ENCODE data around the gene RPLP2.

RPLP2 gene

GRCh38 chr11:853682-854448 is 44.1 kb downstream of the RPLP2 start:
- DNase-seq = no peak

DNA sequence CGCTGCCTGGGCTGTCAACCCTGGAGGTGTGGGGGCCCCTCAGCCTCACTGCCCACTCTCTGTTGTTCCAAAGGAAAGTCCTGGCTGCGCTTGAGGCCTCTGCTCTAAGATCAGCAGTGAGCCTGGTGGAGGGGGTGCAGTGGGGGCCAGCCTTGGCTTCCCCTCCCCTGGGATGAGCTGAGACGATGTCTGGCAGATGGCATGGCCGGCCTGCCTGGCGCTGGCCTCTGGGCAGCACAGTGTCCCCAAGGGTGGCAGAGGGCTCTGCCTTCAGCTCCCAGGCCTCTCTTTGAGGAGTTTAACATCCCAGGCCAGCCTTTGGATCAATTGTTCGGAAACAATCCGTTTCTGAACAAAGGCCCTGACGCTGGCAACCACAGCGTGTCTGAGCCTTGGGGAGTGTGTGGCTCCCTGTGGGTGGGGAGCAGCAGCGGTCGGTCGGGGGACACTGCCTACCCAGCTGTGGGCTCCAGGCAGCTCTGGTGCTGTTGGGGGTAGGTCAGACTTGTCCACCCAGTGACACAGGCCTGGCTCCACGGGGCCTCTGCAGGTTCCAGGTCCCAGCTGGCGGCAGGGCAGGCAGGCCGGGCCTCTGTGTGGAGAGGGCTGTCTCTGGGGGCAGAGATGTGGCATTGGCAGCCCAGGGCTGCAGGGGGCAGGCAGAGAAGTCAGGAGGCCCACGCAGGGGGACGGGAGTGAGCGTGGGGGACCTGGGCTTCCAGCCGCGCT is 45.0 kb downstream of the RPLP2 start:
- no peak for DNase-seq

- DNase-seq = no peak
These were observed 45.5 kb downstream of the RPLP2 start for GRCh38 chr11:855330-855674.

DNA sequence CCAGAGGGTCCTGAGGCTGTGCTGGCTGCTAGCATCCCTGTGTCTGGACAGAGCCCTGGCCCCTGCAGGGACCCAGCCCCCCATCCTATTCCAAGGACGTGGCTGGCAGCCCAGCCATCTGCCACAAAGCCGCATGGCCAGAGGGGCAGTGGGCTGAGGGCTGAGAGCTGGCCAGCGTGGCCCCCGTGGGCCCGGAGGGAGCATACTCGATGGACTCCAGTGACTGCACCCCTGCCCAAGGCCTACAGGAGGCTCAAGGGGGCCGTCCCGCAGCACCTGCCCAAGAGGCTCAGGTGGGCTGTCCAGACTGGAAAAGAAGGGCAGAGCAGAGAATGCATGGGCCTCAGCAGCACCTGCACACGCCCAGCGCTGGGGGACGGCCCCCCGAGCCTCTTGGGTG is 46.0 kb downstream of the RPLP2 start:
- no peak for DNase-seq

DNA sequence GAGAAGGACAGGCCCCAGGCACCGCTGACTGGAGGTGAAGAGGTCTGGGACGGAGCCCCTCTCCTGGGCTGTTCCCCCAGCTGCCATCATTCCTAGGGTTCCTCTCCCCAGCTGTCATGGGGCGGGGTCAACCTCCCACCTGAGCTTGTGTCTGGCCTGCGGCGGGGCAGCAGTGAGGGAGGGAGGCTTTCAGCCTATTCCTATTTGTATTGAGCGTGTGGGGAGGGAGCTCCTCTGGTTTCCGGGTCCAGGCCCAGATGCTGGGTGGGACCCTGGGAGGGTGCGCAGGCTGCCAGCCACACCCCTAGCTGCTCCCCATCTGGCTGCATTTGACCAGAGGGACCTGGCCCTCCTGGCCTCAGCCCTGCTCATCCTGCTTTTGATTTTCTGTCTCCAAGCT is 46.6 kb downstream of the RPLP2 start:
- no peak for DNase-seq

DNA sequence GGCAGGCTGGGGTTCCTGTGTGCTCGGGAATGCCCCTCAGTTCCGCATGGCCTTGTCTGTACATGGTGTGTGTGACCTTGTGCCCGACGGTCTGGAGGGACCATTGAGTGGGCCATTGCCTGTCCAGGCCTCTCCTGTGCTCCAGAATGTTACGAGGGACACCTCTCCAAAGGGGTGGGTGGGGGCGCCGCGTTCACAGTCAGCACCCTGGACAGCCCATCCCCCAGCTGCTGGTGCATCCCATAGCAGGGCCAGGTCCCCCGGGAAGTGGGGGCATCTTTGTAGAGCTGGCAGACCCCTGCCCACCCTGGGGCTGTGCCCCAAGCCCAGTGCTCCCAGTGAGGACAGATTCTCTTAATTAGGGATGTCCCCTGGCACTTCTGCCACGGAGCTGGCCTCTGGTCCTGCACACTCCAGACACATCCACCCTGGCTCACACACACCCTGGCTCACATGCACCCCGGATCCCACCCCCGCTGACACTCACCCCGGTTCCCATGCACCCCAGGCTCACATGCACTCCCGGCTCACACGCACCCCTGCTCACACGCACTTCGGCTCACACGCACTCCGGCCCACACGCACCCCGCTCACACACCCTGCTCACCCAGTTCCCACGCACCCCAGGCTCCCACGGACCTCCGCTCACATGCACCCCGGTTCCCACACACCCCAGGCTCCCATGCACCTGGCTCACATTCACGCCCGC is 48.4 kb downstream of the RPLP2 start:
- no peak for DNase-seq

- DNase-seq = no peak
These were observed 49.1 kb downstream of the RPLP2 start for GRCh38 chr11:858762-859339.

- no peak for DNase-seq
These were observed 49.8 kb downstream of the RPLP2 start for GRCh38 chr11:859394-860131.

DNA sequence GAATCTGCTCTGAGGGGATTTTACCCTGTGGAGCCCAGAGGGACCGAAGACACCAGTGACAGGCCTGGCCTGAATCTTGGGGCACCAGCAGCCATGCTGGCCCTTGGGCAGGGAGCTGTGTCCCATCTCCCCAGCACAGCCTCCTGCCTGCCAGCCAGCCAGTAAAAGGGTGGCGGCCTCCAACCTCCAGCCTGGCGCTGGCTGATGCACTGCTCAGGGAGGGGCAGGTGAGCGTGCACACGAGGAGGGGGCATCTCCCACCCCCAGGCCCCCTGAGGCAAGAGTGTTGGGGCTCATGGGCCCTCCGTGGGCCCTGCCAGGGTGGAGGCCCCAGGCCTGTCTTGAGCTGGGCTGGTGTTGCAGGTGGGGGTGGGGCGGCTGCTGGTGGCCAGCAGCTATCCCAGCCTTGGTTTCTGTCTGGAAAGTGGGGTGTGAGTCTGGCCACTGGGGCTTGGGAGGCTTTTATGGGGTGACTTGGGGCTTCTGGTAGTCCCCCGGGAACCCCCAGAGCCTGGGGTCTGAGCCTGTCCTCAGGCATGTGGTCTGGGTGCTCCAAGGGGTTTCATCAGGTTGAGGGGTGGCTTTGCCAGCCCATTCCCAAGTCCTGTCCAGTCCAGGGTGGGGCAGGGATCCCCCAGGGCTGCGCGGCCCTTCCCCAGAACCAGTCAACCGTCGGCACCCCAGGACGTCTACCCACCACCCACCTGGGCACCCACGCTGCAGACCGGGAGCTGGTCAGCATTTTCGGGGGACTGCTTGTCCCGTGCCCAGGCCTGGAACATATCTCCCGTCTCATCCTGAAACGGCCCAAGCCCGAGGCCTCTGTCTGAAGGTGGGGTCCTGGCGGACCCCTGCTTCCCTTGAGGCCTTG is 50.7 kb downstream of the RPLP2 start:
- DNase-seq = no peak

GRCh38 chr11:861105-861479 is 51.3 kb downstream of the RPLP2 start:
- DNase-seq = no peak

- DNase-seq = no peak
These were observed 52.4 kb downstream of the RPLP2 start for GRCh38 chr11:862081-862661.

Measured in stimulated activated naive CD4-positive, alpha-beta T cell (primary cell).